Kidney capillary endothelial cell (primary cell): ENCODE measurements around the gene MRPS10.
"Not testable (repeated sequence)": the region's sequence is repeated elsewhere in the genome, so short reads cannot be mapped to it uniquely, and the experiment has no call there.

Source experiments
- DNase-seq: peaks from one replicate; pipeline ENCODE4 v3.0.0-alpha.2; 2018; ENCODE audit warnings: low spot score

MRPS10 gene

GRCh38 chr6:42176981-42177380 lies 40.7 kb downstream of the MRPS10 start:
- DNase-seq, result no peak

GRCh38 chr6:42175860-42176259 lies 41.8 kb downstream of the MRPS10 start:
- no peak for DNase-seq

DNA sequence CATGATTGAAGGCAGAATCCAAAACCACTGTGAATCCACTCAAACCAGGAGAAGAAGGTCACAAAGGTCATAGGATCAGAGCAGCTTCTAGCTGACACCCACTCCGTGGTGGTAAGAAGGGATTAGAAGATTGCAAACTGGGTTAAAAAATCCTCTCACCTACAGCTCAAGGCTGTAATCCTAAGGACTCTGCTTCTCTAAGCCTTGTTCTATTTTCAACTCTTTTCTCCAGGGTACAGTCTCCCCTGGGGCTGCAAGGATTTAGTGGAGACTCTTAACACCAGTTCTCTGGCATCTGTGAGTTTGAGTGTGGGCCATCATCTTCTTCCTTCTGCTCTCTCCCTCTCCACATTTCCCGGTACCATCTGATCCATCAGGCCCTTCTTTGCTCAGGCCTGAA lies 44.6 kb downstream of the MRPS10 start, which contains the start of gene GUCA1A:
Gene GUCA1A (plus strand): TSS at position 264 of the 400 bp plus-strand sequence. CDS start 250 bp downstream, outside the sequence.
- DNase-seq, result no peak

DNA sequence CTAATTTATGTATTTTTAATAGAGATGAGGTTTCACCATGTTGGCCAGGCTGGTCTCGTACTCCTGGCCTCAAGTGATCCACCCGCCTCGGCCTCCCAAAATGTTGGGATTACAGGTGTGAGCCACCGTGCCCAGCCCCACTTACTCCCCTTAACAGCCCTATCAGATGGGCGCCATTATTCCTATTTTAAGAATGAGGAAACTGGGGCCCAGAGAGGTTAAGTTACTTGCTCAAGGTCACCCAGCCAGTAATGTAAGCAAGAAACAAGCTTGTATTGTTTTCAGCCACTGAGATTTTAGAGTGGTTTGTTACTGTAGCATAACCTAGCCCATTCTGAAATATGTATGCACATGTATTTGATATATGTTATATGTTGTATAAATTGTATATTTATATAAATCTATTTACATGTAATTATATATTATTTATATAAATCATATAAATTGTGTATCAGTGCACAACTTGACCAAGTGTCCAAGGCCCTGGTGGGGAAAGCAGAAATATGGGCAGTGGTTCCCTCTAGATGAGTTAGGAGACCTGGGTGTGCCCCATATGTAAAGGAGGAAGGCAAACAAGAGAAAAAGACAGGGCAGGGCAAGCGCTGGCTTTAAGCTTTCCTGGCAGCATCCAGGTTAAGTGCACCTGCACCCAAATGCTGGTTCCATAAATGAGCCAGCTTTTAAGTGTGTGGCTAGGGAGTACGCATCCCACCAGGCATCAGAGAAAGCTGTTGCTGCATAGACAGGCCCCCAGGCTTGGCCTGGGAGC lies 45.7 kb downstream of the MRPS10 start:
- no peak for DNase-seq

DNA sequence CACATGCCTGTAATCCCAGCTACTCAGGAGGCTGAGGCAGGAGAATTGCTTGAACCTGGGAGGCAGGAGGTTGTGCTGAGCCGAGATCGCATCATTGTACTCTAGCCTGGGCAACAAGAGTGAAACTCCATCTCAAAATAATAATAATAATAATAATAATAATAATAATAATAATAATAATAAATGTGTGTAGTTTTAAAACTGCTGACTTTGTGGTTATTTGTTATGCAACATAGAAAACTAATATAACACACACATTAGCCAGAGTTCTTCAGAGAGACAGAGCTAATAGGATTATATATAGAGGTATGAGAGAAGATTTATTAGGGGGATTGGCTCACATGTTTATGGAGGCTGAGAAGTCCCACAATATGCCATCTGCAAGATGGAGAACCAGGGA lies 47.9 kb downstream of the MRPS10 start:
- not testable (repeated sequence) for DNase-seq

- DNase-seq, result no peak
Observed at GRCh38 chr6:42168650-42169049, 49.0 kb downstream of the MRPS10 start.

DNA sequence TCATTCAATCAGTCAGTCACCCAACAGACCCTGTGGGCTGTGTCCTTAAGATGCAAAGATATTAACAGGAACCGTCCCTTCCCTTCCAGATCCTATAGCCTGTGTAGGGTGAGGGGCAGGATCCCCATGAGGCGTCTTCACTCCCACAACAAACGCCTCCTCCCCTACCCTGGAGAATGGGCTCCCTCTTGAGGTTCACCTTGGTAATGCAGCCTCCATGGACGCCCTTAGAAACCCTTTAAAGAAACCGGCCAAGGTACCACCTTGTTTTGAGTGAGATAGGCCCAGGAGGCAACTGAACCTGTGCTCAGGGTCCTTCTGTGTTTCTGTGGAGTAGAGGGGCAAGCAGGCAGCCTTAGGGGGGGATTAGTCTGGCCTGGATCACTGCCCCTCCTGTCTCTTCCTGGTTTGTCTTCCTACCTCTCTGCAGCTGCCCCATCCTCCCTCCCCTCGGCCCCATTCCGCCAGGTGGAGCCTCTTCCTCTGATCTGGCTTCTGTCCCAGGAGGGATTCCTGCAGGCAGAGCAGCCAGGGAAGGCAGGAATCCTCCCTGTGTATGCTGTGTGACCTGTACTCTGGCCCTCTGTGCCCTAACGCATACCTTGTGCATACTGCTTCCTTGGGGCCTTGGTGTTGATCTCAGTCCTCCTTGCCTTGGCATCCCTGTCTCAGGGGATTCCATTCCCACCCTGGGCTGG lies 51.1 kb downstream of the MRPS10 start:
- peak; percentile 53 for DNase-seq

GRCh38 chr6:42165016-42165415 lies 52.6 kb downstream of the MRPS10 start:
- no peak for DNase-seq

GRCh38 chr6:42163981-42164380 lies 53.7 kb downstream of the MRPS10 start:
- DNase-seq, result no peak

- no peak for DNase-seq
Observed at GRCh38 chr6:42162812-42163211, 54.8 kb downstream of the MRPS10 start.

DNA sequence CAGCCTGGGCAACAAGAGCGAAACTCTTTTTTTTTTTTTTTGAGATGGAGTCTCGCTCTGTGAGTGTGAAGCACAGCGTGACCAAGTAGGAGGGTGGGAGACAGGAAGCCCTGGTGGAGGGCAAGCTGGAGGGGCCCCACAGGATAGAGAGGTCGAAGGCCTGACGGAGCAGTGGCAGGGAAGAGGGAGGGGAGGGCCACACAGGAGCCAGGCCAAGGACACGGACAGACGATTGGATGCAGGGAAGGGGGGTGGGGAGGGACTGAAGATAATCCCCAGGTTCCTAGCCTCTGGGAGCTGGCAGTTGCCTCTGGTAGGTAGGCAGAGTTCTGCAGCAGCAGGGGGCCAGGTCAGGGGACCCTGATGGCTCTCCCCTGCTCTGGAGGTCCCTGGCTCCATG lies 55.3 kb downstream of the MRPS10 start:
- DNase-seq, result no peak

DNA sequence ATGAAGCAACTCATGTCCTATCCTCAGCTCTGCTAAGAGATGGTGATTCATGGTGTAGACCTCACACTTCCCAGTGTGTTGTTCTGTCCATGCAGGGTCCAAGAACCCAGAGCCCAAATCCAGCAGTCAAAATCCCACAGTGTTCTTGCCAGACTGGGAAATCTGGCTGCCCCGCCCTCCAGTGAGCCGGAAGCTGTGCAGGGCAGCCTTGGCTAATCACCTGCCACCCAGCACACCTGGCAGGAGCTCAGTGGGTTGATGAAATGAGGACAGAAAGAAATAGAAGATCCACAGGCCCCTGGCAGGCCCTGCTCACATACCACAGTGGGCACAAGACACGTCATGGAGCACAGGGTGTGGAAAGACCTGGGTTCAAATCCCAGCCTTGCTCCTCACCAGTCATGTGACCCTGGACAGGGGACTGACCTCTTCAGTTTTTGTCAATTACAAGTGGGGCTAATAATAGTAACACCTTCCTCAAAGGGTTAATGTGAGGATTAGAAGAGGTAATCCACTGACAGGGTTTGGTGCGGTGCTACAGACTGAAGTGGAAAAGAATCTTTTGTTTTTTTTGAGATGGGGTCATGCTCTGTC lies 58.1 kb downstream of the MRPS10 start:
- DNase-seq, result no peak

DNA sequence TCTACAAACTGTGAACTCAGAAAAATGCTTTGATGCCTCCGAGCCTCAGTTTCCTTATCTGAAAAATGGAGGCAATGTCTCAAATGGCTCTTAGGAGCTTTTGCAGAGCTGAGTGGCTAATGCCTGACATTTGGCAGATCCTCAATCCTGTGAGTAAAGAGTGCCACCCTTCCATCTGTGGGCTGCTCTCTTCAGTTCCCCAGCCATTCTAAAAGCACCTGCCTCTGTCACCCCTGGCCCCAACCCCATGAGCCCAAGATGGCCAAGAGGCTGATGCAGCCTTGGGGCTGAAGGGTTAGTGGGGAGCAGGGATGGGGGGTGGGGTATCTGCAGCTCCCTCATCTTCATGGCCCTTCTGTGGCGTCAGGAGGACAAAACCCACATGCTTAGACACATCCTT lies 59.0 kb downstream of the MRPS10 start:
- no peak for DNase-seq

DNA sequence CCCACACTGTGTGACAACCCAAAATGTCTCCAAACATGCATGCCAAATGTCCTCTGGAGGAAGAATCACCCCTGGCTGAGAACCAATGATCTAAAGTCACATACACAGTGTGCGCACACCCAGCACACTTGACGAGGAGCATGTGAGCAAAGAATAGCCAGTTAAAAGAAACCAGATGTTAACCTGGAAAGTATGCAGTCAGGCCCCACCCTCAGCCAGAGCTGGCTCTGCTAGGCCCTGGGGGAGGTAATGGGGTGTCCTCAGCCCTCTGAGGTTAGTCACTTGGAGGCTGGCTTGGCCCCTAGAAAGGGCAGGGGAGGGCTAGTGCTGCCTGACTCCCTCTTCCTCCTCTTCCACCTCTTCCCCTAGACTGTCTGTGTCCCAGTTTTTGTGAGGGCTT lies 59.6 kb downstream of the MRPS10 start:
- DNase-seq, result no peak
